GM12878 (cell line): Measurements from ENCODE around the gene NUP62.

Experiments used
- BACH1 ChIP-seq: fragments of 450-650 bp; IDR thresholded peaks from 2 replicates; pipeline ENCODE4 v1.6.1; 2017; ENCODE audit warnings: mild to moderate bottlenecking, borderline replicate concordance
- CEBPB ChIP-seq, 2 experiments: fragments of 150-350 bp in 1 of 2; IDR thresholded peaks; 2 replicates each; pipeline ENCODE4 v1.6.1; 2012 to 2014; ENCODE audit warnings: low read depth in 2 of 2, low read length in 2 of 2, borderline replicate concordance in 1 of 2, inconsistent platforms in 1 of 2
- CHD1 ChIP-seq: IDR thresholded peaks from 2 replicates; pipeline ENCODE4 v1.6.1; 2012; ENCODE audit warnings: low read depth, low read length, improper control_type of control experiment
- CHD4 ChIP-seq: fragments of 200-600 bp; sonication (generic); IDR thresholded peaks from 2 replicates; pipeline ENCODE4 v1.6.1; 2016; ENCODE audit warnings: mild to moderate bottlenecking
- FOXM1 ChIP-seq: IDR thresholded peaks from 2 replicates; pipeline ENCODE4 v1.6.1; 2012; ENCODE audit warnings: low read depth, mild to moderate bottlenecking, inconsistent platforms, low read length, moderate library complexity
- MLLT1 ChIP-seq: fragments of 450-650 bp; IDR thresholded peaks from 2 replicates; pipeline ENCODE4 v1.6.1; 2016; ENCODE audit warnings: mild to moderate bottlenecking
- NKRF ChIP-seq: fragments of 450-650 bp; conservative IDR thresholded peaks from 2 replicates; pipeline ENCODE4 v1.6.1; 2017; ENCODE audit warnings: mild to moderate bottlenecking, moderate library complexity
- POLR2A ChIP-seq: IDR thresholded peaks from 2 replicates; pipeline ENCODE4 v1.6.1; 2011; ENCODE audit warnings: low read depth, mild to moderate bottlenecking, low read length
- SIN3A ChIP-seq: IDR thresholded peaks from 2 replicates; pipeline ENCODE4 v1.6.1; 2012; ENCODE audit warnings: low read depth, low read length, improper control_type of control experiment
- TAF1 ChIP-seq: IDR thresholded peaks from 2 replicates; pipeline ENCODE4 v1.6.1; 2011; ENCODE audit warnings: mild to moderate bottlenecking, low read depth, low read length, borderline replicate concordance
- TF ChIP-seq, protein P1 (sequence below), 3 experiments: IDR thresholded peaks in 2 of 3; conservative IDR thresholded peaks in 1 of 3; 2 replicates each; pipeline ENCODE4 v1.5.1; 2011; ENCODE audit warnings: low read depth in 3 of 3, low read length in 3 of 3, mild to moderate bottlenecking in 3 of 3, control low read depth in 2 of 3, moderate library complexity in 2 of 3, inconsistent platforms in 1 of 3, mixed read lengths in 1 of 3; ENCODE audit not compliant: control insufficient read depth in 2 of 3, insufficient read depth in 1 of 3; ENCODE audit errors: extremely low read depth in 1 of 3

DNA sequence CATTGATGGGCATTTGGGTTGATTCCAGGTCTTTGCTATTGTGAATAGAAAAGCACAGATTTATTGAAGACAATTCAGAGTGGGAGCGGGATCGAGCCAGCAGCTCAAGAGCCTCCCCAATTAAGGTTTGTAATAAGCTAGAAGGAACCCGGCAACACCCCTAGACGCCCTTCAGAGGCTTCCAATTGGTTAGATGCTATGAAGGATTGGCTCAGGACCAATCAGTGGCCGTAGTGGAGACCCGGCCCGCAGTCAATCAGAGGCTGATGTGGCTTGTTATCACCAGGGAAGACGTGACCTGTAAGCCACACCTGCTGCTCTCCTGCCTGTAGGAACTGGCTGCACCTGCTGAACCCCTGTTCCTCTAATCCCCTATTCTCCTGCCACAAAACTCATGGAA is 17.1 kb upstream of the NUP62 start:
- TF ChIP-seq SIN3A (no peak), POLR2A (no peak), CHD1 (no peak), NKRF (no peak), FOXM1 (no peak), BACH1 (no peak), TAF1 (no peak), MLLT1 (no peak), CHD4 (no peak), CEBPB (IDR thresholded peaks at IDR 0.05; ENCODE audit: borderline replicate concordance in 1 of 2, low read depth in 2 of 2, low read length in 2 of 2) (no peak)
- TF ChIP-seq, protein P1, sequence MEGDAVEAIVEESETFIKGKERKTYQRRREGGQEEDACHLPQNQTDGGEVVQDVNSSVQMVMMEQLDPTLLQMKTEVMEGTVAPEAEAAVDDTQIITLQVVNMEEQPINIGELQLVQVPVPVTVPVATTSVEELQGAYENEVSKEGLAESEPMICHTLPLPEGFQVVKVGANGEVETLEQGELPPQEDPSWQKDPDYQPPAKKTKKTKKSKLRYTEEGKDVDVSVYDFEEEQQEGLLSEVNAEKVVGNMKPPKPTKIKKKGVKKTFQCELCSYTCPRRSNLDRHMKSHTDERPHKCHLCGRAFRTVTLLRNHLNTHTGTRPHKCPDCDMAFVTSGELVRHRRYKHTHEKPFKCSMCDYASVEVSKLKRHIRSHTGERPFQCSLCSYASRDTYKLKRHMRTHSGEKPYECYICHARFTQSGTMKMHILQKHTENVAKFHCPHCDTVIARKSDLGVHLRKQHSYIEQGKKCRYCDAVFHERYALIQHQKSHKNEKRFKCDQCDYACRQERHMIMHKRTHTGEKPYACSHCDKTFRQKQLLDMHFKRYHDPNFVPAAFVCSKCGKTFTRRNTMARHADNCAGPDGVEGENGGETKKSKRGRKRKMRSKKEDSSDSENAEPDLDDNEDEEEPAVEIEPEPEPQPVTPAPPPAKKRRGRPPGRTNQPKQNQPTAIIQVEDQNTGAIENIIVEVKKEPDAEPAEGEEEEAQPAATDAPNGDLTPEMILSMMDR (IDR thresholded peaks at IDR 0.05 in 2 of 3, conservative IDR thresholded peaks at IDR 0.05 in 1 of 3; ENCODE audit: control insufficient read depth in 2 of 3, extremely low read depth in 1 of 3, insufficient read depth in 1 of 3, low read depth in 3 of 3, low read length in 3 of 3), result no peak
